H9 (cell line): ENCODE data around the gene HABP4. TPM values are rescaled to one million over a fixed set of nuclear protein-coding genes. Genes with fewer than 3 reads are reported as not detected.
A peak's percentile ranks its signal among the peaks of the same experiment; 100 is the strongest.

ENCODE experiments used
- DNase-seq: peaks from one replicate; pipeline ENCODE4 v3.0.0-alpha.2; 2017
- H2AFZ ChIP-seq: one replicate; pipeline ENCODE4 v1.6.1; 2013; ENCODE audit warnings: mild to moderate bottlenecking, low read length, control low read depth, moderate library complexity
- H2AK5ac ChIP-seq: 2 replicates; pipeline ENCODE4 v1.6.1; 2013; ENCODE audit warnings: low read length, control low read depth, mixed read lengths; ENCODE audit not compliant: insufficient read length
- H2BK120ac ChIP-seq: one replicate; pipeline ENCODE4 v1.6.1; 2013; ENCODE audit warnings: low read depth, mild to moderate bottlenecking, low read length, control low read depth, inconsistent platforms; ENCODE audit not compliant: poor library complexity, severe bottlenecking
- H2BK12ac ChIP-seq: 2 replicates; pipeline ENCODE4 v1.6.1; 2013; ENCODE audit warnings: low read length, control low read depth, mixed read lengths, low read depth; ENCODE audit not compliant: insufficient read length
- H2BK15ac ChIP-seq: 2 replicates; pipeline ENCODE4 v1.6.1; 2013; ENCODE audit warnings: low read depth, low read length, control low read depth
- H2BK20ac ChIP-seq: one replicate; pipeline ENCODE4 v1.6.1; 2013; ENCODE audit warnings: low read depth, mild to moderate bottlenecking, low read length, control low read depth, inconsistent platforms; ENCODE audit not compliant: poor library complexity, severe bottlenecking
- H2BK5ac ChIP-seq: 2 replicates; pipeline ENCODE4 v1.6.1; 2013; ENCODE audit warnings: low read length, control low read depth, mixed read lengths; ENCODE audit not compliant: insufficient read length
- H3K14ac ChIP-seq: 2 replicates; pipeline ENCODE4 v1.6.1; 2013; ENCODE audit warnings: low read length, control low read depth; ENCODE audit not compliant: insufficient read depth
- H3K18ac ChIP-seq: 2 replicates; pipeline ENCODE4 v1.6.1; 2013; ENCODE audit warnings: low read depth, mild to moderate bottlenecking, mixed read lengths, low read length, control low read depth; ENCODE audit not compliant: insufficient read length
- H3K23ac ChIP-seq: 2 replicates; pipeline ENCODE4 v1.6.1; 2013; ENCODE audit warnings: low read length, control low read depth, mixed read lengths, low read depth; ENCODE audit not compliant: insufficient read length
- H3K23me2 ChIP-seq: 2 replicates; pipeline ENCODE4 v1.6.1; 2013; ENCODE audit warnings: low read depth, mild to moderate bottlenecking, mixed read lengths, low read length, control low read depth; ENCODE audit not compliant: insufficient read length, poor library complexity, severe bottlenecking
- H3K27ac ChIP-seq: 2 replicates; pipeline ENCODE4 v1.5.1; 2013; ENCODE audit warnings: low read length, control low read depth, mixed read lengths, low read depth; ENCODE audit not compliant: insufficient read length
- H3K27me3 ChIP-seq: 2 replicates; pipeline ENCODE4 v1.6.1; 2013; ENCODE audit warnings: low read length, control low read depth, inconsistent platforms; ENCODE audit not compliant: insufficient read depth
- H3K4ac ChIP-seq: 2 replicates; pipeline ENCODE4 v1.6.1; 2013; ENCODE audit warnings: low read depth, mild to moderate bottlenecking, control low read depth, inconsistent platforms, low read length, moderate library complexity
- H3K4me1 ChIP-seq: 2 replicates; pipeline ENCODE4 v1.6.1; 2013; ENCODE audit warnings: low read length, control low read depth, inconsistent platforms; ENCODE audit not compliant: insufficient read depth
- H3K4me2 ChIP-seq: 2 replicates; pipeline ENCODE4 v1.6.1; 2013; ENCODE audit warnings: low read length, control low read depth, mixed read lengths; ENCODE audit not compliant: insufficient read length, insufficient read depth
- H3K56ac ChIP-seq: 2 replicates; pipeline ENCODE4 v1.6.1; 2013; ENCODE audit warnings: low read depth, mild to moderate bottlenecking, mixed read lengths, low read length, control low read depth; ENCODE audit not compliant: insufficient read length
- H3K79me1 ChIP-seq: 2 replicates; pipeline ENCODE4 v1.6.1; 2013; ENCODE audit warnings: low read depth, mild to moderate bottlenecking, moderate library complexity, low read length, control low read depth, inconsistent platforms; ENCODE audit not compliant: insufficient read depth, poor library complexity, severe bottlenecking
- H3K79me2 ChIP-seq: 2 replicates; pipeline ENCODE4 v1.6.1; 2013; ENCODE audit warnings: low read length, control low read depth, inconsistent platforms; ENCODE audit not compliant: insufficient read depth
- H3K9ac ChIP-seq: 2 replicates; pipeline ENCODE4 v1.6.1; 2013; ENCODE audit warnings: low read length, control low read depth, mixed read lengths; ENCODE audit not compliant: insufficient read length; ENCODE audit errors: extremely low read depth
- H3K9me3 ChIP-seq: one replicate; pipeline ENCODE4 v1.6.1; 2013; ENCODE audit warnings: low read depth, low read length, inconsistent platforms; ENCODE audit not compliant: control insufficient read depth
- H3T11ph ChIP-seq: one replicate; pipeline ENCODE4 v1.6.1; 2013; ENCODE audit warnings: mild to moderate bottlenecking, low read length, control low read depth, inconsistent platforms
- H4K20me1 ChIP-seq: one replicate; pipeline ENCODE4 v1.6.1; 2013; ENCODE audit not compliant: control insufficient read depth, insufficient read length, insufficient read depth
- H4K5ac ChIP-seq: 2 replicates; pipeline ENCODE4 v1.6.1; 2013; ENCODE audit warnings: low read depth, mild to moderate bottlenecking, mixed read lengths, low read length, control low read depth; ENCODE audit not compliant: insufficient read length
- H4K8ac ChIP-seq: replicated peaks from 2 replicates; pipeline ENCODE4 v1.6.1; 2013; ENCODE audit warnings: low read length, control low read depth, mixed read lengths, low read depth; ENCODE audit not compliant: insufficient read length
- H4K91ac ChIP-seq: 2 replicates; pipeline ENCODE4 v1.6.1; 2013; ENCODE audit warnings: low read depth, mild to moderate bottlenecking, moderate library complexity, mixed read lengths, low read length, control low read depth; ENCODE audit not compliant: insufficient read length
- H3K27ac Mint-ChIP-seq, 3 experiments: 2 replicates in 2 of 3; 3 replicates in 1 of 3; pipeline ENCODE4 v1.8.0; 2020 to 2021; ENCODE audit warnings: mixed read lengths in 3 of 3, mild to moderate bottlenecking in 1 of 3, moderate library complexity in 1 of 3
- H3K27me3 Mint-ChIP-seq: 2 replicates; pipeline ENCODE4 v1.8.0; 2021; ENCODE audit warnings: low read depth, mild to moderate bottlenecking, moderate library complexity, mixed read lengths
- H3K36me3 Mint-ChIP-seq, 3 experiments: 2 replicates in 2 of 3; 3 replicates in 1 of 3; pipeline ENCODE4 v1.8.0; 2020 to 2021; ENCODE audit warnings: low read depth in 3 of 3, mixed read lengths in 3 of 3; ENCODE audit not compliant: insufficient read depth in 1 of 3
- H3K4me1 Mint-ChIP-seq, 2 experiments: 2 replicates each; pipeline ENCODE4 v1.8.0; 2020; ENCODE audit warnings: mixed read lengths in 2 of 2
- H3K4me3 Mint-ChIP-seq, 2 experiments: 2 replicates in 1 of 2; 3 replicates in 1 of 2; pipeline ENCODE4 v1.8.0; 2020 to 2021; ENCODE audit warnings: mild to moderate bottlenecking in 2 of 2, mixed read lengths in 2 of 2, moderate library complexity in 1 of 2
- H3K9me3 Mint-ChIP-seq, 2 experiments: 2 replicates in 1 of 2; 3 replicates in 1 of 2; pipeline ENCODE4 v1.8.0; 2020; ENCODE audit warnings: mild to moderate bottlenecking in 2 of 2, mixed read lengths in 2 of 2, moderate library complexity in 1 of 2
- CTCF ChIP-seq: fragments of 200-600 bp; sonication (generic); conservative IDR thresholded peaks from 3 replicates; pipeline ENCODE4 v1.8.0; 2021; ENCODE audit warnings: antibody characterized with exemption, mild to moderate bottlenecking
- WGBS: extraction: QIAGEN DNeasy Blood & Tissue Kit; methylation state at CpG from one replicate; pipeline ENCODE4 v1.1.7; 2013; ENCODE audit warnings: missing lambda C conversion rate, low lambda C conversion rate, mixed read lengths; ENCODE audit not compliant: insufficient read length; ENCODE audit errors: extremely low coverage; 5-methylcytosine and 5-hydroxymethylcytosine counted together
- total RNA-seq: library from RNA; stranded (reverse); gene quantifications from 2 replicates; pipeline ENCODE4 v1.2.1, GENCODE V29; 2021

HABP4 gene
- total RNA-seq, 1 experiment from 2014 or later: 7.5 TPM

- no CpG with 5 or more reads among the region's 15 CpGs for WGBS
- Histone ChIP-seq H3K4ac (no peak overlapping the region), H2BK5ac (no peak overlapping the region), H3K27ac (no peak overlapping the region), H3T11ph (no peak overlapping the region), H3K4me2 (no peak overlapping the region), H2BK15ac (no peak overlapping the region), H3K23ac (no peak overlapping the region), H4K20me1 (no peaks in the 10 kb centered on the region), H3K23me2 (no peaks in the 10 kb centered on the region), H3K18ac (no peak overlapping the region), H4K8ac (no peak overlapping the region), H3K9me3 (no peaks in the 10 kb centered on the region), H3K79me2 (no peaks in the 10 kb centered on the region), H3K56ac (no peak overlapping the region), H3K14ac (no peak overlapping the region; the same call in 1 of the 2 replicates), H3K27me3 (no peaks in the 10 kb centered on the region), H2BK20ac (no peak overlapping the region), H4K91ac (no peak overlapping the region), H3K79me1 (no peaks in the 10 kb centered on the region), H2BK12ac (no peak overlapping the region), H2AFZ (no peak overlapping the region), H3K4me1 (no peaks in the 10 kb centered on the region), H2BK120ac (no peak overlapping the region), H3K9ac (no peak overlapping the region), H4K5ac (no peak overlapping the region), H2AK5ac (no peak overlapping the region)
- Mint-ChIP-seq H3K9me3 (no peaks in the 10 kb centered on the region), H3K4me3 (no peak overlapping the region), H3K27me3 (no peaks in the 10 kb centered on the region; the same call in 1 of the 2 replicates), H3K4me1 (no peaks in the 10 kb centered on the region), H3K36me3 (no peaks in the 10 kb centered on the region), H3K27ac (peak overlapping the region in 2 of 3 experiments; percentile 47 to 64; a peak in 3 of 7 replicates)
- no peak for DNase-seq
- no peak for TF ChIP-seq CTCF
Observed at GRCh38 chr9:96436456-96437126, 13.4 kb upstream of the HABP4 start.
